Right lobe of liver (tissue), 6 donors: ENCODE results near the gene MYOM1. TPM values are rescaled to one million over a fixed set of nuclear protein-coding genes. Genes with fewer than 3 reads are reported as not detected.

Experiments
- ATAC-seq, 4 donors: fragments of 200-7000 bp; cut with Tn5 transposase; one replicate each; pipeline ENCODE4 v1.9.1; 2020; ENCODE audit warnings: mild to moderate bottlenecking in 4 of 4, moderate library complexity in 4 of 4
- DNase-seq, 3 donors: peaks; one replicate each; pipeline ENCODE4 v3.0.0-alpha.2; 2020
- H3K27ac ChIP-seq, 3 donors: fragments of 200-600 bp; one replicate each; pipeline ENCODE4 v1.8.0; 2022
- H3K27me3 ChIP-seq, 2 donors: fragments of 200-600 bp; one replicate each; pipeline ENCODE4 v1.8.0; 2022
- H3K36me3 ChIP-seq, 4 donors: fragments of 200-600 bp; sonication (generic) in 1 of 4; one replicate each; pipeline versions ENCODE4 v1.5.1 to v1.8.0; 2017 to 2022; ENCODE audit warnings: control low read depth in 1 of 4
- H3K4me1 ChIP-seq, 4 donors: fragments of 200-600 bp; sonication (generic) in 1 of 4; one replicate each; pipeline versions ENCODE4 v1.5.1 to v1.8.0; 2017 to 2022; ENCODE audit warnings: control low read depth in 1 of 4
- H3K4me3 ChIP-seq, 3 donors: fragments of 200-600 bp; one replicate each; pipeline ENCODE4 v1.8.0; 2022
- H3K9me3 ChIP-seq, 4 donors: fragments of 200-600 bp; sonication (generic) in 1 of 4; one replicate each; pipeline versions ENCODE4 v1.5.1 to v1.8.0; 2017 to 2022; ENCODE audit warnings: control low read depth in 1 of 4
- POLR2A ChIP-seq: fragments of 450-650 bp; IDR thresholded peaks from one replicate; pipeline ENCODE4 v1.6.1; 2017; ENCODE audit warnings: antibody characterized with exemption, mild to moderate bottlenecking
- WGBS: methylation state at CpG from one replicate; pipeline ENCODE4 v1.1.6; 2018; ENCODE audit warnings: low coverage, low lambda C conversion rate; ENCODE audit not compliant: insufficient coverage; ENCODE audit errors: missing lambda C conversion rate; 5-methylcytosine and 5-hydroxymethylcytosine counted together
- intact Hi-C, 2 donors: fragments of 100-400 bp; cut with DNase I; formaldehyde crosslinking; loops; one replicate each; pipeline versions ENCODE4 v1.11.2 to v1.14.1; 2022
- total RNA-seq, 6 experiments: library from RNA; depleted of rRNA in 2 of 6; stranded (reverse); fragments of >200 nt in 2 of 6; fragmentation: NEBNext Ultra II Directional in 3 of 6; extraction: Animal tissue kit (Norgen Biotek cat#: 25700) in 3 of 6; gene quantifications; one replicate each; pipeline versions ENCODE4 v1.1.0 to v1.2.4, GENCODE V29; 2016 to 2023
- TF ChIP-seq, protein P1 (sequence below), 4 donors: fragments of 200-600 bp in 3 of 4; fragments of 450-650 bp in 1 of 4; IDR thresholded peaks; one replicate each; pipeline versions ENCODE4 v1.5.1 to v1.8.0; 2016 to 2022; ENCODE audit warnings: antibody characterized with exemption in 4 of 4, mild to moderate bottlenecking in 2 of 4
- donor health status: DM: no; HTN: yes; CAD: no.
- donor health status: DM: no; HTN: no; CAD: no.
- donor health status: DM: no; HTN: no; CAD: no.
- donor health status: DM: no; HTN: yes; CAD: no.
- donor health status: DM: no; HTN: yes; CAD: no.

MYOM1 gene
- total RNA-seq, 6 experiments from 2014 or later = 3.1 to 64.5 (median 19.1) TPM

DNA sequence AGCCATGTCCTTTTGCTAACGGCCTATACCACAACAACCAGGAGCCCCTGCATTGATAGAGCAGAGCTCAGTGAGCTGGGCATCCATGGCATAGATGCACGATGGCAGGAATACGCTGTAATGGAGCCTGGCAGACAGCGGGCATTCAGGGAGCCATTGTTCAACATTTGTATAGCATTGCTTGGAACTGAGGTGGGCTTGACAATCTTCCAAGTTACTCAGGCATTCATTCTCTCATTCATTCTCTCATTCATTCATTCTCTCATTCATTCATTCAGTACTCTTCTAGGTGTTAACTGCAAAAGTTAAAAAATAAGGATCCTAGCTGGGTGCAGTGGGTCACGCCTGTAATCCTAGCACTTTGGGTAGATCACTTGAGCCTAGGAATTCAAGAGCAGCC, 62.7 kb downstream of the MYOM1 start:
- H3K4me3 ChIP-seq = no peak overlapping the region
- intact Hi-C loops = loop anchor here in 1 of 2 donors (10.0 kb wide), 1 partner anchor 78 kb away; no protein-coding TSS in a partner anchor
- DNase-seq (no peak), ATAC-seq (no peak)
- WGBS = 100% methylated on average over 2 of the region's 5 CpGs
- peaks cover 0 to 20% (median 6%) of the 10 kb centered on the region in 4 donors for H3K36me3 ChIP-seq
- H3K27me3 ChIP-seq = no peaks in the 10 kb centered on the region
- H3K27ac ChIP-seq = no peak overlapping the region
- TF ChIP-seq, protein P1, sequence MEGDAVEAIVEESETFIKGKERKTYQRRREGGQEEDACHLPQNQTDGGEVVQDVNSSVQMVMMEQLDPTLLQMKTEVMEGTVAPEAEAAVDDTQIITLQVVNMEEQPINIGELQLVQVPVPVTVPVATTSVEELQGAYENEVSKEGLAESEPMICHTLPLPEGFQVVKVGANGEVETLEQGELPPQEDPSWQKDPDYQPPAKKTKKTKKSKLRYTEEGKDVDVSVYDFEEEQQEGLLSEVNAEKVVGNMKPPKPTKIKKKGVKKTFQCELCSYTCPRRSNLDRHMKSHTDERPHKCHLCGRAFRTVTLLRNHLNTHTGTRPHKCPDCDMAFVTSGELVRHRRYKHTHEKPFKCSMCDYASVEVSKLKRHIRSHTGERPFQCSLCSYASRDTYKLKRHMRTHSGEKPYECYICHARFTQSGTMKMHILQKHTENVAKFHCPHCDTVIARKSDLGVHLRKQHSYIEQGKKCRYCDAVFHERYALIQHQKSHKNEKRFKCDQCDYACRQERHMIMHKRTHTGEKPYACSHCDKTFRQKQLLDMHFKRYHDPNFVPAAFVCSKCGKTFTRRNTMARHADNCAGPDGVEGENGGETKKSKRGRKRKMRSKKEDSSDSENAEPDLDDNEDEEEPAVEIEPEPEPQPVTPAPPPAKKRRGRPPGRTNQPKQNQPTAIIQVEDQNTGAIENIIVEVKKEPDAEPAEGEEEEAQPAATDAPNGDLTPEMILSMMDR (IDR thresholded peaks at IDR 0.05) = no peak
- TF ChIP-seq POLR2A = no peak
- H3K4me1 ChIP-seq = peaks cover 0 to 26% (median 16%) of the 10 kb centered on the region in 4 donors
- no peaks in the 10 kb centered on the region for H3K9me3 ChIP-seq

GRCh38 chr18:3156325-3156640, 63.5 kb downstream of the MYOM1 start:
- Histone ChIP-seq H3K27ac (peak overlapping the region; percentile 36 to 81 (median 55)), H3K4me3 (no peak overlapping the region), H3K27me3 (no peaks in the 10 kb centered on the region), H3K4me1 (peaks cover 0 to 29% (median 17%) of the 10 kb centered on the region in 4 donors), H3K36me3 (peaks cover 0 to 16% (median 3%) of the 10 kb centered on the region in 4 donors), H3K9me3 (no peaks in the 10 kb centered on the region)
- TF ChIP-seq, protein P1 (IDR thresholded peaks at IDR 0.05) = no peak
- TF ChIP-seq POLR2A = no peak
- ATAC-seq (no peak), DNase-seq (no peak)
- WGBS = 100% methylated on average over 1 of the region's 1 CpG
- intact Hi-C loops = loop anchor here in 1 of 2 donors (10.0 kb wide), 1 partner anchor 79 kb away; no protein-coding TSS in a partner anchor

DNA sequence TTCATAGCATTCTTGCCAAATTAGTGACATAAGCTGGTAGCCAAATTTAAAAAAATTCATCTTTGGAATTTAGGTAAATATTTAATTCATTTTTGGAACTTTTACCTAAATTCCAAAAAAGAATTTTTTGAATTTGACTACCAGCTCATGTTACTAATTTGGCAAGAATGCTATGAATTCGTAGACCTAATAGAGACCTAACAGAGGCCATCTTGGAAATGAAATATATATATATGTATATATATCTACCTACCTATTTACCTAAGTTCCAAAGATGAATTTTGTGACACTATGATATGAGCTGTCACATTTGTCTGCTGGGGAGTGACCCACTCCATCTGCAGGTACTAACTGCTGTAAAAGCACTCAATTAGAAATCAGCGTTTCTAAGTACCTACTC, 65.6 kb downstream of the MYOM1 start:
- DNase-seq (no peak), ATAC-seq (no peak)
- 81% methylated on average over 2 of the region's 2 CpGs for WGBS
- Histone ChIP-seq H3K9me3 (no peaks in the 10 kb centered on the region), H3K36me3 (peaks cover 0 to 8% (median 3%) of the 10 kb centered on the region in 4 donors), H3K4me3 (no peak overlapping the region), H3K27me3 (no peaks in the 10 kb centered on the region), H3K4me1 (peaks cover 0 to 29% (median 17%) of the 10 kb centered on the region in 4 donors), H3K27ac (peak overlapping the region in 2 of 3 donors; percentile 51 to 92)
- intact Hi-C loops = loop anchor here in 1 of 2 donors (10.0 kb wide), 1 partner anchor 81 kb away; no protein-coding TSS in a partner anchor
- TF ChIP-seq POLR2A = no peak
- TF ChIP-seq, protein P1 (IDR thresholded peaks at IDR 0.05) = no peak

DNA sequence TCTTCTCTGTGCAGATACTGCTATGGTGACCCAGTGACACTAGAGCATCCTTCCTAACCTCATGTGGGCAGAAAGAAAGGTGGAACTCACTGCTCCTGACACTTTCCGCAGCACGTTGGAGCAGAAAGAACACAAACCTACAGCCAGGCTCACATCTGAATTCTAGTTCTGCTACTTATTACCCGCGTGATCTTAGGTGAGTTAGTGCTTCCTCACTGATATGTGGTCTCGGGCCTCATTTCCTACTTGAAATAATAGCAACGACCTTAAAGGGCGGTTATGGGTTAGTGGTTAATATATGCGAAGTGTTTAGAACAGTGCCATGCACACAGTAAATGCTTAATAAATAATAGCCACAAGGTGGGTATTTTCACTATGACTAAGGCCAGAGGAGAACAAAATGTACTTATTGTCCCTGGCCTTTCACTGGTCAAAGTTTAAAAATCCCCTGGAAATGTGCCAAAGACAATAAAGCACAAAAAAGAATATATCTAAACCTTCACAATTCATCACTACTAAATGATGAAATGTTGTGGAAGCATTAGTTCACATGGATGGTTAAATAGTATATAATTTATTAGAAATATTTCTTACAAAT, 66.6 kb downstream of the MYOM1 start:
- peak overlapping the region; percentile 51 to 92 (median 53) for H3K27ac ChIP-seq
- TF ChIP-seq POLR2A = no peak
- TF ChIP-seq, protein P1 (IDR thresholded peaks at IDR 0.05) = no peak
- intact Hi-C loops = loop anchor here in 1 of 2 donors (10.0 kb wide), 1 partner anchor 82 kb away; no protein-coding TSS in a partner anchor
- H3K9me3 ChIP-seq = no peaks in the 10 kb centered on the region
- peaks cover 0 to 7% (median 2%) of the 10 kb centered on the region in 4 donors for H3K36me3 ChIP-seq
- peaks cover 0 to 29% (median 17%) of the 10 kb centered on the region in 4 donors for H3K4me1 ChIP-seq
- H3K27me3 ChIP-seq = no peaks in the 10 kb centered on the region
- no peak for DNase-seq
- 61% methylated on average over 8 of the region's 8 CpGs for WGBS
- no peak overlapping the region for H3K4me3 ChIP-seq
- peak; percentile 65 to 83 (median 71) for ATAC-seq
